Kidney tubule cell (primary cell): ENCODE results near the gene CACNB2.

Experiments
- DNase-seq: peaks from one replicate; pipeline ENCODE4 v3.0.0-alpha.2; 2018; ENCODE audit warnings: low spot score

The CACNB2 gene

GRCh38 chr10:18230794-18231193 lies 90.6 kb downstream of the CACNB2 start:
- no peak for DNase-seq

GRCh38 chr10:18231480-18231879 lies 91.3 kb downstream of the CACNB2 start:
- peak; percentile 40 for DNase-seq

GRCh38 chr10:18233775-18234174 lies 93.6 kb downstream of the CACNB2 start:
- DNase-seq, result peak; percentile 76

- no peak for DNase-seq
These were observed 95.3 kb downstream of the CACNB2 start for GRCh38 chr10:18235477-18235876.

GRCh38 chr10:18236756-18237155 lies 96.5 kb downstream of the CACNB2 start:
- DNase-seq, result no peak

GRCh38 chr10:18238870-18239485 lies 98.8 kb downstream of the CACNB2 start:
- peak; percentile 57 for DNase-seq

GRCh38 chr10:18240185-18240882 lies 100.1 kb downstream of the CACNB2 start:
- DNase-seq, result no peak

- no peak for DNase-seq
These were observed 106.7 kb downstream of the CACNB2 start for GRCh38 chr10:18246967-18247366.

GRCh38 chr10:18252086-18252485 lies 111.9 kb downstream of the CACNB2 start:
- no peak for DNase-seq

- DNase-seq, result no peak
These were observed 113.9 kb downstream of the CACNB2 start for GRCh38 chr10:18254086-18254485.

- DNase-seq, result no peak
These were observed 114.5 kb downstream of the CACNB2 start for GRCh38 chr10:18254692-18255091.

GRCh38 chr10:18260310-18260922 lies 120.2 kb downstream of the CACNB2 start:
- no peak for DNase-seq

- no peak for DNase-seq
These were observed 120.9 kb downstream of the CACNB2 start for GRCh38 chr10:18261063-18261610.

GRCh38 chr10:18261768-18262231 lies 121.6 kb downstream of the CACNB2 start:
- no peak for DNase-seq

GRCh38 chr10:18264466-18265050 lies 124.3 kb downstream of the CACNB2 start:
- DNase-seq, result no peak

GRCh38 chr10:18268005-18268404 lies 127.8 kb downstream of the CACNB2 start:
- DNase-seq, result no peak

- no peak for DNase-seq
These were observed 131.3 kb downstream of the CACNB2 start for GRCh38 chr10:18271491-18271890.

GRCh38 chr10:18273039-18273438 lies 132.8 kb downstream of the CACNB2 start:
- DNase-seq, result no peak

GRCh38 chr10:18278181-18278580 lies 138.0 kb downstream of the CACNB2 start:
- DNase-seq, result no peak

GRCh38 chr10:18279173-18279572 lies 138.9 kb downstream of the CACNB2 start:
- DNase-seq, result peak; percentile 88

GRCh38 chr10:18282094-18282493 lies 141.9 kb downstream of the CACNB2 start:
- no peak for DNase-seq

GRCh38 chr10:18290651-18291313 lies 150.6 kb downstream of the CACNB2 start:
- DNase-seq, result no peak
